Endometrium (tissue), 2 donors: ENCODE measurements around the gene ERCC3.
A peak's percentile ranks its signal among the peaks of the same experiment; 100 is the strongest.

Source experiments
- FAIRE-seq: peaks from 2 replicates; lab custom pipeline; 2012; peaks lifted over from hg19 to GRCh38; lab: Jason Lieb, UNC
- donor health status: control.
- donor health status: control.

The ERCC3 gene

DNA sequence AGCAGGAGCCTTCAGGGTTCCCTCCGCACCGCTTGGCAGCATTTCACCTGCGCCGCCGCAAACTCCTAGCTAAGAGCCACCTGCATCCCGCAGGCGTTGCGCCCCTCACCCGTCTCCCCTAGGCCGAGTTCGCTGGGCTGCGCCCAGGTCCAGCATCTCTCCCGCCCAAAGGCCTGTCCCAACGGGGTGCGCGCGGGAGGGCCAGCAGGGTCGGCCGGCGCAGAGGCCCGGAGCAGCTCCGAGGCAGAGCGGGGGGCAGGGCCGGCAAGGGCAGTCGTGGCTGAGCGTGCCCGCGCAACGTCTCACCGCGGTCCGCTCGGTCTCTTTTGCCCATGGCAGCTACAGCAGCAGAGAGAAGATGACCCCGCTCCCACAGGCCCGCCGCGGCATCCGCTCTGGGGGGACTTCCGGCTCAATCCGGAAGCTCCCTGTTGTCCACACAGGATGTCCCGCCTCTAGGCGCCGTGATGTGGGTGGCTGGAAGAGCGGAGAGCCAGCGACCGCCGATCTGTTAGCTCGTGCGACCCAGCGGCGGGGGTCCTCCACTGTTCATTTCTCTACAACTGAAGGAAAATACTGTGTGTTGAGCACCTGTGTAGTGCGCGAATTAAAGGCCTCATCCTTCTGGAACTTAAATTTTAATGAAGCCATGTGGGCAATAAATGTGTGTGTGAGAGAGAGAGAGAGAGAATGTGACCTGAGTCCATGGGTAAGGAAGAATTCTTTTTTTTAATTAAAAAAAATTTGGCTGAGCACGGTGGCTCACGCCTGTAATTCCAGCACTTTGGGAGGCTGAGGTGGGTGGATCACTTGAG lies at the start of gene ERCC3:
Gene ERCC3 (minus strand): TSS at position 397 of the 815 bp plus-strand sequence. CDS start 63 bp downstream, at position 334.
- FAIRE-seq = no peak

DNA sequence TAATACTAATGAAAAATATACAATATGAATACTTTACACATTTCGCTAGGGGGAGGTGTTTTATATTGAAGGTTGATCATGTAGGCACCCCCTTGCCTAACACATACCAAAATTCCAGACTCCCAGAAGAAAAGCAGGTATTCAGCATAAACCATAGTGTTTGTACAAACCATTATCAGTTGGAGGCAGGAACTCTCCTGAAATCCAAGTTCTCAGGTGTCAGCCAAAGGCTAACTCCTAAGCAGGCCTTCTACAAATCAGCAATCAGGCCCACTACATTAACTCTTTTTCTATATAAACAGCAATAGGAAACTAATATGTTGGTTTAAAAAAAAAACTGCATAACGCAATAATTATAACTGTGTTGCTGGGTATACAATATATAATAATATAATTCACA lies 49.3 kb upstream of the ERCC3 start:
- FAIRE-seq = no peak

DNA sequence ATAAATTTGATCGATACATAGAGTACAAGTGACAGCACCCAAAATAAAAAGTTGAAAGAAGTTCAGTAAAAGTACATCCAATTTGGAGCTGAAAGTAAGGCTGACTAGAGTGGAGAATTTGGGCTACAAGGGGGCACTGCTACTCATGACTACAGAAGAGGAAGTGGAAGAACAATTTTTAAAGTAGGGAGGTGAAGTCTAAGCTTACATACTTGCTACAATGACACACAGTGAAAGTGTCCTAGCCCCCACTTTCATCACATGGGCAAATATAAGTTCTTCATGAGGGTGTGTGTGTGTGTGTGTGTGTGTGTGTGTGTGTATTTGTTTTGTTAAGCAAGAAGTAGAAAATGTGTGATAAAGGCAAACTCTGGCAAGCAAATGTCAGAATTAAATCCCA lies 48.2 kb upstream of the ERCC3 start:
- no peak for FAIRE-seq

DNA sequence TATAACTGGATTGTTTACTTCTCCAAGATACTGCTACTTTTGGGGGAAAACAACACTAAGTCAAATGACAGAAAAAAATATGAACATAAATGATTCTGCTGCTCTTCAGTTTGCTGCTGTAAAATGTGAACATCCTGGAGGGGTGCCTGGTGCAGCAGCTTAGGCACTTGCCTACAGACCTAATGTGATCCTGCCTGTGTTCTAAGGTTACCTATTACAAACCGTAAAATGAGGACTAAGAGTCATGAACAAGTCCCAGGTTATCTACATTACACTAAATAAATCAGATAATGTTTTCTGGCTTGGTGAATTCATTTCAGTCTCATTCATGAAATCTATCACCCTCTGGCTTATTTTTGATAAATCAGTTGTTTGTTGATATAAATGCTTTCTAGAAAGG lies 38.4 kb upstream of the ERCC3 start:
- FAIRE-seq = no peak

DNA sequence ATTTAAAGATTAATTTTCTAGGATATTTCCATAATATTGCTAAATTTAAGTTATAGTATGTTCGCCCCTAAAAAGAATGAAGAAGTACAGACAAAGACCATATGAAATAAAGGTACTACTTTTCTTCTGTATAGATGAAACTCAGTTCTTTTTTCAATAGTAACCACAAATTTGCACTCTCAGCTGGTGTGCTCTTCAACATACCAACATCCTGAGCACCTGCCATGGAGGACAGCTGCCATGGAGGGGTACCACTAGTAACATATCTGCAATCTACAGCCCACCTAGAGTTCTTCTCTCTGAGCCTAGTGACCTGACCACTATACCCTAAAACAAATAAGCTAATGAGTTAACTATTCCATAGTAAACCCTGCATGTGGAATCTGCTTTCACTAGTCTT lies 36.8 kb upstream of the ERCC3 start:
- no peak for FAIRE-seq

DNA sequence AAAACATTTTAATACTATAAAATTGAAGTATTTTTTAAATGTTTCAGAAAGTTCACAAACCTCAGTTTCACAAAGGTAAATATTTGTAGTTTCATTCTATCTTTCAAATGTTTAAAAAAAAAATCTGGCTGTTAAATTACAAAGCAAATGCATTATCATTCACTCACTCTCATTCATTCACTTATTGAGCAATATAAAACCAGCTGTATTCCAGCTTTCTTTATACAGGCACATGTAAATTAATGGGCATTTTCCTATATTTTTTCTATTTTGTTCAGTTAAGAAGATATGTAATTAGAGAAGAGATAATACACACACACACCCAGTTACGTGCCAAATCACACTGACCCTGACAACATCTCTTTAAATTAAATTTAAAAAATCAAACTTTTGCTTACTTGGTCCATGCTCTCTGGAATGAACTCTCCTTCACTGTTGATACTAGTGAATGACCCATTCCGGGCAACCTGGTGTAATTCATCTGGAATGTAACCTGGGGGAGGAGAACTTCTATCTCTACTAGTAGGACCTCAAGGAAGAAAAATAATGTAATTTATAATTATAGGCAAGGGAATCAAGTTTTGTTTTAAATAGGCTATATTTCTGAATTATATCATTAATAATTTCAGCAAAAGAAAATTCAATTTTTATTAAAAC lies 32.5 kb upstream of the ERCC3 start:
- FAIRE-seq = peak; percentile 8

DNA sequence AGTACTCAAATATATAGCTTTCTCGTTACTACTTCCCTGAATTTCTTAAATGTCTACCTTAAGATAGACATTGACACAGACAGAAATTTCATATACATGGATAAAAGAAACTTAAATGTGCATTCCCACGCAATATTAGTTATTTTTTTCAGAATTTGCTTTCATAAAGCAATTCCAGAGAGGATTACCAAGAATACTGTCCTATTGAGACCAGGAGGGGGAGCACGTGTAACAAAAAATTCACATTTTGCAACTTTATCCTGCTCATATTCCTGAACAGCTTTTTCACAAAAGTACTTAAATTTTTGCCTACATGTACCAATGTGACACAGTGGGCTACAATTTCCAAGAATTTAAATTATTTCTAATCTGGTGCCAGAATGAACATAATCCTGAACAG lies 30.7 kb upstream of the ERCC3 start:
- FAIRE-seq = peak; percentile 64

DNA sequence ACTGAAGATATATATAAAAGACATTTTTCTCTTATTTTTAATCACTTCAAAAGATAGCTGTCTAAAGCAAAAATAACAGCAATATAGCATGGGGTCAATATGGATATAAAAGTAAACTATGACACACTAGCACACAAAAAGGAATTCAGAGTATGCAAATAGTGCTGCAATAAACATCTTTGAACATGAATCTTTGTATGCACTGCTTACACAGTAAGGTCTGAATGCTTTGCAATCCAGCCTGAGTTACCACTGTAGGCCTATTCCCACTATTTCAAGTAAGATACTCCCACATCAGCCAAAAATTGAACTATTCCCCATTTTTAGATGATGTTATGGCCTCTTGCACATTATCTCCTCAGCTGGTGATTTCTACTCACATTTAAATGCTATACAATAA lies 27.4 kb upstream of the ERCC3 start:
- FAIRE-seq = no peak

DNA sequence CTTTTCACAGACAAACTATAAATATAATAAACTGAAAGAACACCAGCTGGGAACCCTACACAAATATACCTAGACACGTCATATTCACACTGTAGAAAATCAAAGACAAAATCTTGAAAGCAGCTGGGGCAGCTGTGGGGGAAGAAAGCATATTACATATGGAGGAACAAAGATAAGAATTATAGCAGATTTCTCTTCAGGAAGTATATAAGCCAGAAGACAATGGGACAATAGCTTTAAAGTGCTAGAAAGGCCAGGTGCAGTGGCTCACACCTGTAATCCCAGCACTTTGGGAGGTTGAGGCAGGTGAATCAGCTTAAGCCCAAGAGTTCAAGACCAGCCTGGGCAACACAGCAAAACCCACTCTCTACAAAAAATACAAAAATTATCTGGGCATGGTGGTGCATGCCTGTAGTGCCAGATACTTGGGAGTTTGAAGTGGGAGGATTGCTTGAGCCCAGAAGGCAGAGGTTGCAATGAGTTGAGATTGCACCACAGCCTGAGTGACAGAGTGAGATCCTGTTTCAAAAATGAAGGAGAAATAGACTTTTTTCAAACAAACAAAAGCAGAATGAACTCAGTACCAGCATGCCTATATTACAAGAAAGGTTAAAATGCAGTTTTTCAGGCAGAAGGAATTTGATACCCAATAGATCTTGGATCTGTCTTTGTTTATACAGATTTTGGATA lies 26.8 kb upstream of the ERCC3 start:
- no peak for FAIRE-seq

DNA sequence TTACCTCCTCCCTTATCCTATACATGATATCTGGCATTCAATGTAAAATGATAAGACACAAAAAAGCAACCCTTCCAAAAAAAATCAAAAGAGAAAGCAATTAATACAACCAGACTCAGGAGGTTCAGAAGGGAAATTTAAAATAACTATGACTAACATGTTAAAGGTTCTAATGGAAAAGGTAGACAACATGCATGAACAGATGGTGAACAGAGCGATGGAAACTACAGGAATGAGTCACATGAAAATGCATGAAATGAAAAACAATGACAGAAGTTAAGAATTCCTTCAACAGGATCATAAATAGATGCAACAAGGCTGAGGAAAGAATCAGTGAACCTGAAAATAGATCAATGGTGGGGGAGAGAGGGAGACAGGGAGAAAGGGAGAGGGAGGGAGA lies 26.1 kb upstream of the ERCC3 start:
- FAIRE-seq = no peak

DNA sequence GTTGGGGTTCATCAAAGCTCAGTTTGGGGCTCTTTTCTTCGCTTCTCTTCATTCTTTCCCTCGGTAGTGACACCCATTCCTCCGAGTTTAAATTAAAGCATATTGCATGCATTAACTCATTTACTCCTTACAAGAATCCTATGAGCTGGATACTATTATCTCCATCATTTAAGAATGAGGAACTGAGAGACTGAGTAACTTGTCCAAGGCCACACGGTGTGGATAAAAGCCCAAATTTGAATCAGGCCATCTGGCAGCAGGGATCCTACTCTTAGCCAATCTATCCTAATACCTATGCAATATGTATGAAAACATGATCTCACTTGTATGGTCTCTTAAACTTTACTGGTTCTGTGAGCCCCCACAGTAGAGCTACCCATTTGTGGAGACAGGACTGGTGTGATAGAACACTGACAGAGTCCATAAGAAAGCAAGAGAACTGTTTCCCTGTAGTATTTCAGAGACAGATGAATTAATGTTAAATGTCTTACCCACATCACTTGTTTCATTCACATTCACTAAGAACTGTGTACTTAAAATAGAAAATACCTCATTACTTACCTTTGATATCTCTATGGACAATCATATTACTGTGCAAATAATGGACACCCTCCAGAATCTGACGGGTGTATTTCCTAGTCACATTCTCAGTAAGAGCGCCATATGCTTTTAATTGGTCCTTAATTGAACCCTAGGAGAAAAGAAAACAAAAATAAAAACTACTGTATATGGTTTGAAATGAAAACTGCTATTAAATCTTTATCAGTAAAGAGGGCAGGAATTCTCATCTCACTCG lies 20.4 kb upstream of the ERCC3 start:
- FAIRE-seq = no peak

DNA sequence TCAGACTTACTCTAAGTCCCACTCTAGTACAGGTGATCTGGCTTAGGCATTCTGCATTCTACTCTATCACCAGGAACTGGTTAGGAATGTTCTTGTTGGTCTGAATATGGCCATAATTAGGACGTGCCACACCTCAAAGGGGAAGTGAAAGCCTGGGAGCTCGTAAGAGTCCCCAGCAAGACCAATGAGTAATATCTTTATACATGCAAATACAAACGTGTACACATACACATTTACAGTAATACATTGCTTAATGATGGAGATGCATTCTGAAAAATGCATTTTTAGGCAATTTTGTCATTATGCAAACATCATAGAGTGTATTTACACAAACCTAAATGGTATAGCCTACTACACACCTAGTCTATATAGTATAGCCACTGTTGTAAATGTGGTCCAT lies 19.5 kb upstream of the ERCC3 start:
- no peak for FAIRE-seq

DNA sequence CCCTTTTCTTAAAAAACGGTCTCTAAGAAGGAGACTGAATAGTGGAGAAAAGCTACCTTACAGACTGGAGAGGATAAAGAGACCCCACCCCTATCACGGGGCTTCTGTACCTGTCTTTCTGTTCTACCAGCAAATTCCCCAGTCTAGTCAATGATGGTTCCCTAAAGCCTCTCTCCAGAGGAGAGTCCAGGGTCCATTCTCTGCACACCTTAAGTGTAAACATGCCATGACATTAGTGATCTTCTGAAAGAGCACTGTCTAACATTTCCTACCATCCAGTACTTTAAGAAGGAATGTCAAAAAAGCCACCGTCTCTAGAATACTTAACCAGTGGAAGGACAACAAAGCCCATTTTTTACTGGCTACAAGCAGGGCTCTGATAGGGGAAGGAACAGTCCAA lies 17.0 kb upstream of the ERCC3 start:
- no peak for FAIRE-seq

DNA sequence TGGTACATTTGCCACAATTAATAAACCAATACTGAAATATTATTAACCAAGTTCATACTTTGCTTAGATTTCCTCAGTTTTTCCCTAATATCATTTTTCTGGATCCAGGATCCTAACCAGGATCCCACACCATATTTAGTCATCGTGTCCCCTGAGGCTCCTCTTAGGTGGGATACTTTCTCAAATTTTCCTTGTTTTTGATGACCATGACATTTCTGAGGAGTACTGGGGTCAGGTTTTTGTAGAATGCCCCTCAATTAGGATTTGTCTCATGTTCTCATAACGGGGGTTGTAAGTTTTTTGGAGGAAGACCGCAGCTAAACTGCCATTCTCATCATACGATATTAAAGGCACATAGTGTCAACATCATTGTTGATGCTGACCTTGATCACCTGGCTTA lies 15.5 kb upstream of the ERCC3 start:
- FAIRE-seq = no peak

DNA sequence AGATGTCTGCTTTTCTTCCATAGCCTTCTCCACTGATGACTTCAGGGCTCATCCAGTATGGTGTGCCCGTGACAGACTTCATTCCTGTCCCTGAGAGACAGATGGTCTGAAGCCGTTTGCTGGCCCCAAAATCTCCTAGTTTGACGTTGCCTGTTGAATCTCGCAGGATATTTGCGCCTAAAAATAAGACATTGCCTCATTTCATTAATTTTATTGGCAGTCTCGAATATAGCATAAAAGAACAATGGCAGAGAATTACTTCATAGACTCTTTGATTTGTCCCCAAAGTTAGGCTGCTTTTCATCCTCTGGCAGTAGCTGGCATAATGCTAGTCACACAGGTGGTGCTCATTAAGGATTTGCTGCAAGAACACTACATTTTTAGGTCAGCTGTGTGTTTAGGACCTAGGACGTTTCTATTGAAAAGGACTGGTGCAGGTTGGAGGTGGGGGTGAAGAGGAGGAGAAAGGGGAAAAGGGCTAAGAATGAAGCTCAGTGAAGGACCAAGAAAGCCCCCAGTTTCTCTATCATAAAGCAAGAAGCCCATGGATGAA lies 14.7 kb upstream of the ERCC3 start:
- FAIRE-seq = no peak

DNA sequence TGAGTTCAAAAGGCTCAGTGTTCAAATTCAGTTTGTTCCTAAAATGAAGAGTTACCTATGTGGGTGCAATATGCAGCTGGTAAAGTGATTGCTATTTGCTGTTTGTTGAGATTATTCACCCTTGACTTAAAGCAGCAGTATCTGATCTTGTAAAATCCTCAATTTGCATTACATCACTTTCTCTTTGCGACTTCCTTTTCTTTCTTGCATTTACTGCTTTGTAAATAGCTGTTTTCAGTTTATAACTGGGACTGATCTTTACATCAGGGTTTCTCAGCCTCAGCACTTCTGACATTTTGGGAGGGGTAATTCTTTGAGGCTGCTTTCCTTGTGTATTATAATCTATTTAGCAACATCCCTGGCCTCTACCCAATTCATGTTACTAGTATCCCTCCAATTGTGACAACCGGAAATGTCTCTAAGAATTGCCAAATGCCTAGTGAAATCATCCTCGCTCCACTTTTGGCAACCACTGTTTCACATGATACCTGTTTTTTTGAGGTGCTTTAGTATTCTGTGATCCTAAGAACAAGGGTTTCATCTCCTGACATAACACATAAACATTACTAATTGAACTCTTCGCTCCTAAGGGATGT lies 12.1 kb upstream of the ERCC3 start:
- FAIRE-seq = no peak

DNA sequence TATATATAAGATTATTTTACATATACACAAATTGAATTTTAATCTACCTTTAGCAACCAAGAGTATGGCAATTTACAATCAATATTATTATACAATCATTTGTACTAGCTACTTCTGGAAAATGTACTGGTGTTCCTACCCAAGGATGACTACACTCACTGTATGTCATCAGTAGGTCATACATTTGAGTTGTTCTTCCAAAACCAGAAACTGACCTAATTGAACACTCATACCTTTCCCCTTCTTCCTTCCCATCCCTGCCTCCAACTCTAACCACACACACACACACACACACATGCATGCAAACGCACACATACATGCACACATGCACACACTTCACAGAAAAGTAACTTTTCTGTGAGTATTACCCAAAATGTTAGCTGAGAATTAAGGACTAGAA lies 8.2 kb upstream of the ERCC3 start:
- FAIRE-seq = no peak

DNA sequence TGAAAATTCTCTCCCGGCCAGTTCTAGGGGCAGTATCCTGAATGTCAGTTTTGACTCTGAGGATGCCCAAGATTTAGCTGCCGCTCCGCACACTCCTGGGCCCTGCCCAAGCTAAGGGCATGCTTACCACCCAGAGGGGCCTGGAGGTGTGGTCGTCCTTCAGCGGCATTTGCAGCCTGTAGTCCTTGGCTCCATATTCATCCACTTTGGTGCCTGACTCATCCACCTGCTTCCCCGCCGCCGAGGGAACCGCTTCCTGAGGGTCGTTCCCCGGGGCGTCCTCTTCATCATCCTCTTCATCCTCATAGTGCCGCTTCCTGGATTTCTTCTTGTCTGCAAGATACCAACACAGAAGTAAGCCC lies 577 bp downstream of the ERCC3 start:
- no peak for FAIRE-seq

DNA sequence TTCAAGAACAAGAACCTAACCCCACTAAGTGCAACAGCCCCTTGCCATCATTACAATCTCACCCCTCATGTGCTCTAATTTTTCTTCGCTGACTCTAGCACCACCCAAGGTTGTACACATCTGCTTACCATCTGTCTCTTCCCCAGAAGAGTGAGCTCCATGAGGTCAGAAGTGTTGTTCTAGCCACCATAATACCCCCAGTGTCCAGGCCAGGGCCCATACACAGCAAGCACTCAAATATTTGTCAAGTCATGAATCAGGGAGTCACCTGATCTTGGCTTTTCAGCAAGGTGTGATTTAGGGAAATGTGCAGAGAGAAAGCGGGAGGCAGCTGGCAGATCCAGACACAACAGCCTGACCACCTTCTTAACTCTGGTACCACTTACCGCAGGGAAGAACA lies 5.7 kb downstream of the ERCC3 start:
- no peak for FAIRE-seq

DNA sequence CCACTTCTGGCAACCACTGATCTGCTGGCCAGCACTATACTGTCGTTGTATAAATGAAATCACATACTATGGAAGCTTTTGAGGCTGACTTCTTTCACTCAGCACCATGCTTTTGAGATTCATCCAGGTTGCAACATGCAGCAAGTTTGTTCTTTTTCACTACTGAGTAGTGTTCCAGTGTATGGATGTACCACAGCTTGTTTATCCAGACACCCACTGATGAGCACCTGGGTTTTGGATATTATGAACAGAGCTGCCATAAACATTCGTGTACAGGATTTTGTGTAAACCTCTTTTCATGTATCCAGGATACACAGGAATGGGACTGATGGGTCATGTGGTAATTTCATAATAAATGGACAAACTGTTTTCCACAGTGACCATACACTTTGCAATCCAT lies 10.7 kb downstream of the ERCC3 start:
- FAIRE-seq = no peak

DNA sequence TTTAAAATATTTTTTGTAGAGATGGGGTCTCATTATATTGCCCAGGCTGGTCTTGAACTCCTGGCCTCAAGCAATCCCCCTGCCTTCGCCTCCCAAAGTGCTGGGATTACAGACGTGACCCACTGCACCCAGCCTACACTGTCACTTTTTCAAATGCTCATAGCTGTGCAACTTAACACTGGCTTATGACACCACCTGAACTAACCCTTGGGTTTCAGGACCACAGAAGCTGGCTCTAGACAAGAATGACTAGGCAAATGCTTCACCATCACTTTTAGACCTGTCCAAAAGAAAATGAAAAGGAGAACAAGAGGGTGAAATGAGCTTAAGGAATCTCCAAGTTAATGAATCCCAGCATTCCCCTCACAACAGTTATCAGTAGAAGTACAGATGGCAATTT lies 13.3 kb downstream of the ERCC3 start:
- FAIRE-seq = no peak

DNA sequence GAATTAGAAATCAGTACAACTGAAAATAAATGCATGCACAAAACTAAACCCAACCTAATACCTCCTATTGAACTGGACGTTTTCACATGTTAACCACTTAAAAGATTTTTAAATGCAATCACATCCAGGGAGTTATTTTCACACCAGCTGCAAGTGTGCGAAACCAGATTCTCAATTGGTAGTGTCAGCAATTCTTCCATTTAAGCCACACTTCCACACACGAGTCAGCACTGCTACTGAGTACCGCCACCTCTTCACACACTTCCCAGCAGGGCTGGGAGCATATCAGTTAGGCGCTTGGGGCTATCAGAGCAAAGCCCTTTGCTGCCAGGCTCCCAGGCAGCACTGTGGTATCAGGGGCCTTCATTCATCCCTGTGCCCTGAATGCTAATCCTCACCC lies 14.2 kb downstream of the ERCC3 start:
- FAIRE-seq = no peak
